Skin of body (tissue), 2 donors: ENCODE measurements around the gene CNOT6. TPM values are rescaled to one million over a fixed set of nuclear protein-coding genes. Genes with fewer than 3 reads are reported as not detected.
"Not testable (repeated sequence)": the region's sequence is repeated elsewhere in the genome, so short reads cannot be mapped to it uniquely, and the experiment has no call there.

ENCODE experiments used
- DNase-seq: peaks from one replicate; lab custom pipeline; 2025; lab: John Stamatoyannopoulos, UW
- total RNA-seq: library from RNA; depleted of rRNA; stranded (reverse); fragments of >200 nt; gene quantifications from one replicate; pipeline ENCODE4 v1.2.3, GENCODE V29; 2014

CNOT6 gene
- 25.0 TPM for total RNA-seq

DNA sequence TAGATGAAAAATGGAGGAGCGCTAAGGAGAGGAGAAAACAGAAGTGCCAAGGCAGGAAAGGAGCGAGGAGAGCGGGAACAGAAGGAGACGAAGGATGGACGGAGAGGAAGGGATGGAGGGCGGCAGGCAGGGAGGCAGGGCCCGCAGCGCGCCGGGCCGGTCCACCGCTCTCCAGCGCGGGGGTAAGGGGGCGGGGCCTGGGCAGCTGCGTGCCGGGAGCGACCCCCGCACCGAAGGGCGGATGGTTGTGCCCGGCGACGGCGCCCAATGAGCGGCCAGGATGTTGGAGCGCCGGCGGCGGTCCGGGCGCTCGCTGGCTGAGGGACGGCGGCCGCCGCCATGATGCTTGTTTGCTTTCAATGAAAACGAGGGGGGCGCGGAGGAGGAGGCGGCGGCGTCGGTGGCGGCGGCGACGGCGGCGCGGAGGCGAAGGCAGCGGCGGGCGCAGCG lies at the start of gene CNOT6:
CNOT6 (plus strand) TSS at position 320 of the 450 bp plus-strand sequence. CDS start 34,898 bp downstream, outside the sequence.
- DNase-seq, result peak; percentile 93

DNA sequence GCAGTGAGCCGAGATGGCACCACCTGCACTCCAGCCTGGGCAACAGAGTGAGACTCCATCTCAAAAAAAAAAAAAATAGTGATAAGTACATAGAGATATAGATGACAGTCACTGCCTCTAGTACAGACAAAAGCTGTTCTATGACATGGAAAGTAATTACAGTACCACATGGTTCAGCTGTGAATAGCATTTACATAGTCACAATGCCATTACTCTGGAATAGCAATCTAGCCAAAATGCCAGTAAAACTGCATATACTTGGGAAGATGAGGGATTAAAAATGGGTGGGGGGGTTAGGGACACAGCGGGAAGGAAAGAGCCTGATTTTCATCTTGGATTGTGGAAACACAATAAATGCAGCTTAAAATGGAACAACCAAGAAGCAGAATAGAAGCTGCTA lies 39.4 kb upstream of the CNOT6 start:
- no peak for DNase-seq

DNA sequence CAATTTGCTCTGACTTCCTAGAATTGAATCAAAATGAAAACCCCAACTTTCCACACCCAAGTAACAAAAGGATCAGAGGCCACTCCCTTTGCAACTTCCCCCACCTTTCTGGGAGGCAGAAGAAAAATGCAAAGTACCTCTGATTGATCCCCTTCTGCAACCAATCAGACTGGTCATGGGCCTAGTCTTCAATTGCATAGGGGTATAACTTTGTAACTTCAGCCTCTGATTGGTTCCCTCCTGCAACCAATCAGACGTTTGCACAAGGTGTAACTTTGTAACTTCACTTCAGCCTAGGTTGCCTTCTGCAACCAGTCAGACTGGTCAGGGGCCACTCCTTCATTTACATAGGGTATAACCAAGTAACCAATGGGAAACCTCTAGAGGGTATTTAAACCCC lies 38.3 kb upstream of the CNOT6 start:
- DNase-seq, result no peak

DNA sequence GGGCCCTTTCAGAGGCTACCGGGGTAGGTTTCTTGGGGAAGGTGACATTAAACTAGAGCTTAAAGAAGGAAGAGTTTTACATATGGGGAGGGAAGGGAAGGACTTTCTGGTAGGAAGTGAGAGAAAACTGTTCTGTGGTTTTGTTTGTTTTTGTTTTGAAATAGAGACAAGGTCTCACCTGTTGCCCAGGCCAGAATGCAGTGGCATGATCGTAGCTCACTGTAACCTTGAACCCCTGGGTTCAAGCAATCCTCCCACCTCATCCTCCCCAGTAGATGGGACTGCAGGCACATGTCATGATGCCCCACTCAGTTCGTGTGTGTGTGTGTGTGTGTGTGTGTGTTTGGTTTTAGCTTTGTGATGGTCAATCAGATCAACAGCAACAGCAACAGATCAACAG lies 37.4 kb upstream of the CNOT6 start:
- DNase-seq, result no peak

DNA sequence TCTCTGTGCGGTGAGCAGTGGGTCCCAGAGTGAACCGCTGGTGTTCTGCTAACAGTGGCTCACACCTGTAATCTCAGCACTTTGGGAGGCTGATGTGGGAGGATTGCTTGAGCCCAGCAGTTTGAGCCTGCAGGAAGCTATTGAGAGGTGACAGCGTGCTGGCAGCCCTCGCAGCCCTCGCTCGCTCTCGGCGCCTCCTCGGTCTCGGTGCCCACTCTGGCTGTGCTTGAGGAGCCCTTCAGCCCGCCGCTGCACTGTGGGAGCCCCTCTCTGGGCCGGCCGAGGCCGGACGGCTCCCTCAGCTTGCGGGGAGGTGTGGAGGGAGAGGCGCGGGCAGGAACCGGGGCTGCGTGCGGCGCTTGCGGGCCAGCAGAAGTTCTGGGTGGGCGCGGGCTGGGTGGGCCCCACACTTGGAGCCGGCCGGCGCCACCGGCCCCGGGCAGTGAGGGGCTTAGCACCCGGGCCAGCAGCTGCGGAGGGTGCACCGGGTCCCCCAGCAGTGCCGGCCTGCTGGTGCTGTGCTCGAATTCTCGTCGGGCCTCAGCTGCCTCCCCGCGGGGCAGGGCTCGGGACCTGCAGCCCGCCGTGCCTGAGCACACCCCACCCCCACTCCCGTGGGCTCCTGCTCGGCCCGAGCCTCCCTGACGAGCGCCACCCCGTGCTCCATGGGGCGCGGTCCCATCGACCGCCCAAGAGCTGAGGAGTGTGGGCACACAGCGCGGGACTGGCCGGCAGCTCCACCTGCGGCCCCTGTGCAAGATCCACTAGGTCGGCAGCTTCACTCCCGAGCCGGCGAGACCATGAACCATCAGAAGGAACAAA lies 35.1 kb upstream of the CNOT6 start:
- not testable (repeated sequence) for DNase-seq

DNA sequence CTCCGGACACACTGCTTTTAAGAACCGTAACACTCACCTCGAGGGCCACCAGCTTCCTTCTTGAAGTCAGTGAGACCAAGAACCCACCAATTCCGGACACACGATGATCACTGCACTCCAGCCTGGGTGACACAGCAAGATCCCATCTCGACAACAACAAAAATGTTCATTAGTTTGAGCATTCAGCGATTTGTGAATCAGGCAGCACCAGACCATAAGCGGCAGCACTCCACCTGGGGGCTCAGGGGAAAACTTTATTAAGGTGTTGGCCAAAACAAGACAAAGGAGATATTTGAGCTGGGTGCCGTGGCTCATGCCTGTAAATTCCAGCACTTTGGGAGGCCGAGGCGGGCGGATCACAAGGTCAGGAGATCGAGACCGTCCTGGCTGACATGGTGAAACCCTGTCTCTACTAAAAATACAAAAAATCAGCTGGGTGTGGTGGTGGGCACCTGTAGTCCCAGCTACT lies 34.5 kb upstream of the CNOT6 start:
- not testable (repeated sequence) for DNase-seq

DNA sequence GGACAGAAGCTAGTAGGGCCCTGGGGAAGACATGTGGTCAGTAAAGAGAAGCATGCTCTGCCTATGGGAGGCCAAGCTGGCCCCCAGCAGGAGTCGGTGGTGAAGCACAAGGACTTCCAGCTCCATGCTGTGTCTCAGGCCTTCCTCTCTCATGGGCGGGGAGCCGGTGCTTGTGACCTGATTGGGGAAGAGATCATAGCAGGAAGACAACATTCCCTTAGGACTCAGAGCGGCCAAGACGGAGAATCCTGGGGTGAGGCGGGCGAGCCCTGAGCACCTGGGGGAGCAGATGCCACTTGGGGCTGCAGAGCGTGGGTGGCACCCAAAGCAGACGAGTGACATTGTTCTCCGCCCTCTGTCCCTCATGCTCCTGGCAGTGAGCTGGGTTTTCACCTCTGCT lies 33.3 kb upstream of the CNOT6 start:
- DNase-seq, result no peak

DNA sequence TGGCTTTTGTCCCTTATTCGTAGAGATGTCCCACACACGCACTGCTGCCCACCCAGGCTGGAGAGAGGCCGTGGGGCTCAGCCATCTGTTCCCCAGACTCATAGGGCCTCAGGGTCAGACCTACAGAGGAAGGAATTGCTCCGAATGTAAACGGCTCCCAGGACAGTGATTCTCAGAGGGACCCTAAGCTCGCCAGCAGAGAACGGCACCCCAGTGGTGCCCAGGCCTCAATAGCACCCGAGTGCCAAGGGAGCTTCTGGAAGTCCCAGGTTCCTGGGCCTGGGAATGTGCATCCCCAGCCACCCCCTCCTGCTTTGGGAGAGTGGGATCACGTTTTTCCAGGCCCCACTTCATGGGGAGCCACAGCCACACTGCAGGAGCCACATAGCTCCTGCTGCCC lies 32.9 kb upstream of the CNOT6 start:
- no peak for DNase-seq

DNA sequence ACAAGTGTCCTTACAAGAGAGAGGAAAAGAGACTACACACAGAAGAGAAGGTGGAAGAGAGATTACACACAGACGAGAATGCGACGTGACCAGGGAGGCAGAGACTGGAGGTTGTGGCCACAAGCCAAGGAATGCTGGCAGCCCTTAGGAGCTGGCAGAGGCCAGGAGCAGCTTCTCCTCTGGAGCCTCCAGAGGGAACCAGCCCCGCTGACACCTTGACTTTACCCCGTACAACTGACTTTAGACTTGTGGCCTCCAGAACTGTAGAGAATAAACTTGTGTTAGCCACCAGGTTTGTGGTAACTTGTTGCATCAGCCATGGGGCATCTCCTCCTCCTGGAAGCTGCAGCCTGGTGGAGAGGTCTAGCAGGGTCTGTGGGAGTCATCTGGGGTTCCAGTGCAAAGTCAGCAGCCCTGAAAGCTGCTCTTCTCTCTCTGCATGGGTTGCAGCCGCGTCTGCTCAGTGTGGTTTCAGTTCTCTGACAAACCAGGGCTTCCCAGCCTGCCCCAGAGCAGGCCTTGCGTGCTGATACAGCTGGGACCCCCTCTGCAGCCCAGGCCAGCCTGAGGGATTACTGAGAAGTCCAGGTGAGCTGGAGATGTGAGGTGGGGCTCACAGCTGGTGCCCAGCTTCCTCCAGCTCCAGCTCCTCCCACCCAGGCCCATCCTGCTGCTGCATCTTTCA lies 30.8 kb upstream of the CNOT6 start:
- no peak for DNase-seq

DNA sequence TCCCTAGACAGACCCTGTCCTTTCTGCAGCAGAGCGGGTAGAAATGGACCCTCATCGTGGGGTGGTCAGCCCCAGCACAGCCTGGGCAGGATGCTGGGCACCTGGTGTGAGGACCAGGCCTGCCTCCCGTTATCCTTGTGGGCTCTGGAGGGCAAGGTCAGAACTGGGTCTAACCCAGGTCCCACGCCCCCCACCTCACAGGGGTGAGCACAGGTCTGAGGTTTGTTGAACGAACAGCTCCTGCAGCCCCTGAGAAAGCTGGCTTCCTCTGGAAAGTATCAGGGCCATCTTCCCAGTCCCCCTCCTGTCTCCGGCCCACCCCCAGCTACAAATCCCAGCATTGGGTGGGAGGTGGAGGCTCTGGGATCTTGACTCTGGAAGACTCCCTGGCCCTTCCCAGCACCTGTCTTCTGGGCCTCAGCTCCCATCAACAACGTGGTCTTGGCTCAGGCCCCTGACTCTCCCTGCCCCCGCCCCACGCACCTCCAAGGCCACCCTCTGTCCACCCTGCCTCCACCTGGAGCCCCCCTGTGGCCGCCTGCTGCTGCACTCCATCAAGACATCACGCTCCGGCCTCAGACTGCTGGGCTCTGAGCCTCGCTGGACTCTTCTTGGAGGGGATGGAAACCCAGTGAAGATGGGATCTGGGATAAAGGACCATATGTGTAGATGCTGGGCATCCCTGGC lies 30.1 kb upstream of the CNOT6 start:
- no peak for DNase-seq

DNA sequence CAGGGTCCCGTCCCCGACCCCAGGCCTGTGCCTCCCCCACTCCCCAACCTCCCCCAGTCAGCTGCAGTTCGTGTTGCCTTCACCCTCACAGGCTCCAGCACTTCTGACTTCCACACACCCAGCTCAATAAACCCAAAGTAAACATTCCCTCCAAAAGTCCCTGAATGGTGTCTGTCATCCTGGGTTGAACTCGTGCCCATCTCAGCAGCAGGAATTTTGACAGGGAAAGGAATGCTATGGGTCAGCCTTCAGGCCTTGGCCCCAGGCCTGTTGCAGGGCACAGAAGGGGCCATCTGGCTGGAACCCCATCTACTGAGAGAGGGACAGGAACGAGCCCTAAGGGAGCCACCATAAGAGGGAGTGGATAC lies 29.6 kb upstream of the CNOT6 start:
- no peak for DNase-seq

DNA sequence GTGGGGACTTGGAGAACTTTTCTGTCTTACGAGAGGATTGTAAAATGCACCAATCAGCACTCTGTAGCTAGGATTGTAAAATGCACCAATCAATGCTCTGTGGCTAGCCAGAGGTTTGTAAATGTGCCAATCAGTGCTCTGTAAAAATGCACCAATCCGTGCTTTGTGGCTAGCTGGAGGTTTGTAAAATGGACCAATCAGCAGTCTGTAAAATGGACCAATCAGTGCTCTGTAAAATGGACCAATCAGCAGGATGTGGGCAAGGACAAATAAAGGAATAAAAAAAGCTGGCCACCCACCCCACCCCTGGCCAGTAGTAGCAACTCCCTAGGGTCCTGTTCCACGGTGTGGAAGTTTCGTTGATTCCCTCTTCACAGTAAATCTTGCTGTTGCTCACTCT lies 29.1 kb upstream of the CNOT6 start:
- not testable (repeated sequence) for DNase-seq

DNA sequence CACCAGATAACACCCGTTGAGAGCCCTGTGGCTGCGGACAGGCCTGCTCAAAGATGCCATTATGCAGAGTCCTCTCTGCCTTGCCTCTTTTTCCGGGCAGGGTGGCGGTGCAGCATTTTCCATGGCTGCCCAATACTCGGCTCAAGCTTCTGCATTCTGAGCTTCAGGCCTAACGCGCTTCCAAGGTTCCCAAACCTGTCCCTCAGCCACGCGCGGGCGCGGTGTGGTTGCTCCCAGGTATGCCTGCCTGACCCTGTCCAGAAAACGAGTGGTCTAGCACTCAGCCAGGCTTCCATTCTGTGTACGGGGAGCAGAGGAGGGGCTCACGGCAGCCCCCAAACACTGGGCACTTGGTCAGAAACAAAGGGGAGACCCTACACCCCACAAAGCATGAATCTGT lies 27.9 kb upstream of the CNOT6 start:
- DNase-seq, result no peak

DNA sequence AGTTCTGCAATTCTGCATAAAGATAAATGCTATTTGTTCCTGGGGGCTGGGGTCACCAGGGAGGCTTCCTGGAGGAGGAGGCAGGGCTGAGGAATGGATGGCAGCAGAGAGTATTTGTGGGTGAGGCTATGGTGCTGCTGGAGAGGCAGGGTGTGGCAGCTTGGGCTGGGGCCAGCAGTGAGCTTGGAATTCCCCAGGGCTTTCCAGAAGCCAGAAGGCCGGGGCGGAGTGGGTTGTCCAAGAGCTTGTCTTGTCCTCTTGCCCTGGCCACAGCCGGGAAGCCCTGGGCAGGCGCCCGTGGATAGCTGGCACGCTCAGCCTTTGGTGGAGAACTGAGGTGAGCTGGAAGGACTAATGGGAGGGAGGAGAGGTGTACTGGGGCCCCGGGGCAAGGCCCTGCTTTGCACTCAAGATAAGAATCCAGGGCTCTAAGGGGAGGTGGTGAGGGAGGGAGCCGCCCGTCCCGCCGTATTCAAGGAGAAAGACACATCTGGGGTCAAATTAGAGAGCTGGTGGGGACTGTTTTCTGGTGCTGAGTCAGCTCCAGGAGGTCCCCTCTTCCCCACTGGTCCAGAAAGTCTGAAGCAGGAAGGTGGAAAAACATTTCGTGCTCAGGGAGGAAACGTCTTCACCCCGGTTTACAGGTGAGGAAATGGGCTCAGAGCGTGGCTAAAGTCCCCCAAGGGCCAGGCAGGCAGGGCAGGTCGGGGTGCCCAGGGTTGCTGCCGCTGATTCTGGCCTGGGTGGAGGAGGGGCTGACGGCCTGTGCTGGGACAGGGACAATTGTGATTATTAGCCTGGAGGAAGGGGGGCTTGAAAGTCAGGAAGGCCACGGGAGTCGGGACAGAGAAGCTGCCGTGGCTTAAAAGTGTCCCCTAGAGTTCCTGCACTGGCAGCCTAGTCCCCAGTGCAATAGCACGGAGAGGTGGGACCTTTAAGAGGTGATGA lies 26.9 kb upstream of the CNOT6 start:
- no peak for DNase-seq

DNA sequence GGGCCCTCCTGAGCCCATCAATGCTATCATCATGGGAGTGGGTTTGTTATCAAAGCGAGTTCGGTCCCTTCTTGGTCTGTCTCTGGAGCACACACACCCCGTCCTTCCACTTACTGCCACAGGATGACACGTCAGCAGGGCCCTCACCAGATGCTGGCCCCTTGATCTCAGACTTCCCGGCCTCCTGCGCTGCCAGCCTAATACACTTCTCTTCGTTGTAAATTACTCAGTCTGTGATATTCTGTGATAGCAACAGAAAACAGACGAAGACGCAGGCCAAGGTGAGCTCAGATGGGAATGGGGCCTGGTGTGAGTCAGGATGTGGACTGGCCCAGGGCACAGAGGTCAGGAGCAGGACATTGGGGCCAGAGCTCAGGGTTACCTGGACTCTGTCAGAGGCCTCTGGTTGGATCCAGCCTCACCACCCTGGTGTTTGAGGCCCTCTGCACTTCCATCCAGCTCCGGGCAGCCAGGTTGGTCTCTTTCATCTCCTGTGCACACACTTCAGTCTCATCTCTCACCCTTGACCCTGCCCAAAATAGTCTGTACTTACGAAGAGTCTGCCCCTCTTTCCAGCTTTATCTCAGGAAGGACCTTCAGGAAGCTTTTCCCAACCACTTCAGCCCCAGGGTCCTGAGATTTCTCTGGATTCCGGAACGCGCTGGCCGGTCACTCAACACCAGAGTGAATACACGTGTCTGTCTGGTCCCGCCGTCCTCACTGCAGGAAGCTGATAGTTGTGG lies 26.0 kb upstream of the CNOT6 start:
- no peak for DNase-seq

DNA sequence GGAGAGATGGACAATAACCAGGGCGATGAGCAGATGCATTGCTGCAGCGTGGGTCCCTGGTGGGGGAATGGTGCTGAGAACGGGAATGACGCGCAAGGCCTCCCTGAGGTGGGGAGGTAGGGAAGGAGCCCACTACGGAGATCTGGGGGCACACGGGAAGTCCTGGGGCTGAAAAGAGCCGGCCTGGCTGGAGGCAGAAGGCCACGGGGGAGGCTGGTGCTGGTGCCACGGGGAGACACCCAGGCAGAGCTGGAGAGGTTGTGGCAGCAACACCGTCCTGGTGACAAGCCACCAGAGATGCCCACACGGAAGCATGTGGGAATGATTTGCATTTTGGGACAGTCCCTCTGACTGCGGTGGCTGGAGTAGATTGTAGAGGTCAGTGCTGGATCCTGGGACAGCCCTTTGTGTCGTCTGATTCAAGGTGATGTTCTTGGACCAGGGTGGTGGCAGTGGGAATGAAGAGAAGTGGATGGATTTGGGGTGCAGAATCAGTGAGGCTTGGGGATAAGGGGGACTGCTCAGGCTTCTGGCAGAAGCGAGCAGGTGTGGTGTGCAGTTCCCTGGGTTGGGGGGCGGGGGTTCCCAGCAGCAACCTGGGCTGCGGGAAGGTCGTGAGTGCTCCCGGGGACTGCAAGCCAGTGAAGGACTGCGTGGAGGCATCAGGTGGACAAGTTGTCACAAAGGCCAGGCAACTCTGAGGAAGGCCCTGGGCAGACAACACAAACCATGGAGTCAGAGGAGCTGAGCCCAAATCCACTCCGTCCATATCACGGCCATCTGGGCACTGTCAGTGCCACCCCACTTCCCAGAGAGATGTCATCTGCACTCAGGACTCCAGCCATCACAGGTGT lies 25.2 kb upstream of the CNOT6 start:
- no peak for DNase-seq

DNA sequence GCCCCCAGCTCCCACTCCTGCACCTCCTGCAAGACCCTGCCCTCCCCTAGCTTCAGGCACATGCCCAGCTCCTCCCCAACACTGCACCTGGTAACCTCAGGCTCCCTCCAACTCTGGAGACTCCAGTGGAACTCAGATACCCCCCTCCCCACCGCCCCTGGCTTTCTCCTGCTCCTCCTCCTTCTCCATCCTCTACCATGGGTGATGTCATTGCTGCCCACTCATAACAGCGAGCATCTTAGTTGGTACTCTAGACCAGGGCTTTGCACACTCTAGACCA lies 24.7 kb upstream of the CNOT6 start:
- no peak for DNase-seq

DNA sequence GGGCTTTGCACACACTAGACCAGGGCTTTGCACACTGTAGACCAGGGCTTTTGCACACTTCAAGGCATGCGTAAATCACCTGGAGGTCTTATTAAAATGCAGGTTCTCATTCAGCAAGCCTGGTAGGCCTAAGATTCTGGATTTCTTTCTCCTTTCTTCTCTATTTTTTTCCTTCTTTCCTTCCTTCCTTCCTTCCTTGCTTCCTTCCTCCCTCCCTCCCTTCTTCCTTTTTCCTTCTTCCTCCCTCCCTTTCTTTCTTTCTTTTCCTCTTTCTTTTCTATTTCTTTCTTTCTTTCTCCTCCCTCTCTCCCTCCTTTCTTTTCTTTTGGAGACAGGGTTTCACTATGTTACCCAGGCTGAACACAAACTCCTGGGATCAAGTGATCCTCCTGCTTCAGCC lies 24.3 kb upstream of the CNOT6 start:
- no peak for DNase-seq

DNA sequence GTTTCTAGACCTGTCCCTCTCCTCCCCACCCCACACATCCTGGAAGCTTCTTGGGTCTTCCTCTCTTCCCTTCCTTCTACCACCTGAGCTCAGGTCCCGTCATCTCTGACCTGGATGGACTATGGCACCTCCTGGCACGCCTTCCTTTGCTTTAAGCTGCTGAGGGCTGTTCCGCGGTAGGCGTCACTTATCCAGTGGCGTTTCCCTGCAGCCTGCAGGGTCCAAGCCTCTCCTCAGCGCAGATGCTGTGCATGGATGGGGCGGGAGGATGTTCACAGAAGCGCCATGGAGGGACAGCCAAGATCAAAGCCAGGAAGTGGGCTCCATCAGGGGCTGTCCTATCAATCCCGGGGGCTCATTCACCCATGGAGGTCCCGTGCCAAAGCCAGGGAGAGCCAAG lies 23.8 kb upstream of the CNOT6 start:
- DNase-seq, result no peak
